Endothelial cell of umbilical vein (primary cell): Measurements from ENCODE around the gene CCDC180. TPM values are rescaled to one million over a fixed set of nuclear protein-coding genes. Genes with fewer than 3 reads are reported as not detected.

ENCODE experiments used
- BruUV-seq: library from RNA; stranded (reverse); fragments of 400-500 nt; replicated peaks from 2 replicates; lab custom pipeline; 2021; lab: Mats Ljungman, UMichigan
- CTCF ChIA-PET: fragments of 300-600, 350-600 bp; sonication (Branson Sonifier 250); formaldehyde crosslinking; loops from one replicate; lab custom pipeline; 2021; ENCODE audit warnings: antibody characterized with exemption, inconsistent platforms; lab: Charles Lee
- POLR2A ChIA-PET: fragments of 300-600, 350-600 bp; sonication (Branson Sonifier 250); formaldehyde crosslinking; loops from one replicate; lab custom pipeline; 2021; ENCODE audit warnings: antibody characterized with exemption, inconsistent platforms; lab: Charles Lee
- DNase-seq: peaks from one replicate; pipeline ENCODE4 v3.0.0-alpha.2; 2011; ENCODE audit warnings: low read depth, low spot score
- FAIRE-seq: peaks from 2 replicates; lab custom pipeline; 2011; peaks lifted over from hg19 to GRCh38; lab: Jason Lieb, UNC
- H2AFZ ChIP-seq: 2 replicates; pipeline ENCODE4 v1.6.0; 2012; ENCODE audit warnings: low read depth, low read length, control low read depth, inconsistent platforms
- H3K27ac ChIP-seq: 2 replicates; pipeline ENCODE4 v1.5.1; 2011; ENCODE audit warnings: low read depth, mild to moderate bottlenecking, control low read depth, low read length, moderate library complexity; ENCODE audit not compliant: insufficient read depth
- H3K27me3 ChIP-seq, 2 experiments: 2 replicates each; pipeline versions ENCODE4 v1.6.0 to v1.6.1; 2011; ENCODE audit warnings: low read length in 2 of 2, mixed read lengths in 1 of 2; ENCODE audit not compliant: control insufficient read depth in 2 of 2, insufficient read depth in 2 of 2
- H3K36me3 ChIP-seq, 2 experiments: 2 replicates in 1 of 2; 3 replicates in 1 of 2; pipeline ENCODE4 v1.5.1; 2011; ENCODE audit warnings: low read length in 2 of 2, mild to moderate bottlenecking in 1 of 2, moderate library complexity in 1 of 2; ENCODE audit not compliant: control insufficient read depth in 2 of 2, insufficient read depth in 2 of 2; ENCODE audit errors: extremely low read depth in 1 of 2
- H3K4me1 ChIP-seq: 3 replicates; pipeline ENCODE4 v1.5.1; 2011; ENCODE audit warnings: mild to moderate bottlenecking, low read length; ENCODE audit not compliant: control insufficient read depth, insufficient read depth; ENCODE audit errors: extremely low read depth
- H3K4me2 ChIP-seq: 2 replicates; pipeline ENCODE4 v1.6.1; 2011; ENCODE audit warnings: low read length, control low read depth, mixed read lengths; ENCODE audit not compliant: insufficient read depth
- H3K4me3 ChIP-seq, 3 experiments: fragments of 200-600 bp in 1 of 3; sonication (generic), shearing (Covaris generic) in 1 of 3; replicated peaks in 1 of 3; 2 replicates each; pipeline ENCODE4 v1.5.1; 2011 to 2016; ENCODE audit warnings: control low read depth in 3 of 3, low read length in 3 of 3, mild to moderate bottlenecking in 2 of 3, inconsistent platforms in 1 of 3, low read depth in 1 of 3, moderate library complexity in 1 of 3; ENCODE audit not compliant: insufficient read depth in 1 of 3
- H3K79me2 ChIP-seq: 2 replicates; pipeline ENCODE4 v1.6.0; 2012; ENCODE audit warnings: low read length, inconsistent platforms; ENCODE audit not compliant: control insufficient read depth, insufficient read depth
- H3K9ac ChIP-seq: replicated peaks from 2 replicates; pipeline ENCODE3; 2011; ENCODE audit warnings: low read length, control low read depth; ENCODE audit not compliant: insufficient read depth; ENCODE audit errors: extremely low read depth
- H3K9me1 ChIP-seq: replicated peaks from 3 replicates; pipeline ENCODE4 v1.6.0; 2011; ENCODE audit warnings: mild to moderate bottlenecking, low read length; ENCODE audit not compliant: control insufficient read depth, insufficient read depth; ENCODE audit errors: extremely low read depth
- H3K9me3 ChIP-seq: replicated peaks from 2 replicates; pipeline ENCODE4 v1.5.1; 2012; ENCODE audit warnings: low read length, inconsistent platforms; ENCODE audit not compliant: control insufficient read depth, insufficient read depth
- H4K20me1 ChIP-seq: replicated peaks from 2 replicates; pipeline ENCODE3; 2011; ENCODE audit warnings: mild to moderate bottlenecking, low read length; ENCODE audit not compliant: control insufficient read depth, insufficient read depth; ENCODE audit errors: extremely low read depth
- CTCF ChIP-seq, 2 donors: IDR thresholded peaks; 1 replicate in 1 of 2; 2 replicates in 1 of 2; pipeline ENCODE4 v1.5.1; 2011; ENCODE audit warnings: low read length in 2 of 2, mild to moderate bottlenecking in 2 of 2, moderate library complexity in 2 of 2, control low read depth in 1 of 2, inconsistent platforms in 1 of 2, low read depth in 1 of 2; ENCODE audit not compliant: insufficient read depth in 1 of 2; ENCODE audit errors: extremely low read depth in 1 of 2
- EZH2 ChIP-seq: IDR thresholded peaks from 2 replicates; pipeline ENCODE4 v1.6.1; 2012; ENCODE audit warnings: borderline replicate concordance, low read depth, mild to moderate bottlenecking, moderate library complexity, low read length, inconsistent platforms; ENCODE audit not compliant: severe bottlenecking
- FOS ChIP-seq: IDR thresholded peaks from 2 replicates; pipeline ENCODE4 v1.6.1; 2011; ENCODE audit warnings: mild to moderate bottlenecking, low read length, moderate library complexity, borderline replicate concordance; ENCODE audit not compliant: insufficient read depth
- GATA2 ChIP-seq: IDR thresholded peaks from 2 replicates; pipeline ENCODE4 v1.7.0; 2011; ENCODE audit warnings: low read depth, mild to moderate bottlenecking, moderate library complexity, mixed read lengths, low read length; ENCODE audit not compliant: insufficient read length, insufficient read depth
- JUN ChIP-seq: IDR thresholded peaks from 2 replicates; pipeline ENCODE4 v1.6.1; 2011; ENCODE audit warnings: borderline replicate concordance, low read depth; ENCODE audit not compliant: insufficient read length, insufficient read depth
- MAX ChIP-seq: IDR thresholded peaks from 2 replicates; pipeline ENCODE4 v1.6.1; 2011; ENCODE audit not compliant: insufficient read depth, insufficient read length
- MYC ChIP-seq: IDR thresholded peaks from one replicate; pipeline ENCODE4 v1.6.1; 2011; ENCODE audit warnings: mild to moderate bottlenecking, low read depth, low read length
- POLR2A ChIP-seq: IDR thresholded peaks from 2 replicates; pipeline ENCODE4 v1.6.1; 2012; ENCODE audit warnings: low read depth, mild to moderate bottlenecking, control low read depth, low read length
- POLR2AphosphoS5 ChIP-seq: IDR thresholded peaks from 2 replicates; pipeline ENCODE4 v1.6.1; 2012; ENCODE audit warnings: low read depth, mild to moderate bottlenecking, control low read depth, low read length, moderate library complexity; ENCODE audit not compliant: insufficient read depth
- dilution Hi-C: fragments of 300-500 bp; cut with MboI; formaldehyde crosslinking; loops from one replicate; pipeline ENCODE4 v1.15.0; 2019; ENCODE audit warnings: low sequenced_read_pairs; ENCODE audit not compliant: extremely low pct_ligation_motif_present
- intact Hi-C: fragments of 100-400 bp; cut with micrococcal nuclease; formaldehyde crosslinking; loops from one replicate; pipeline ENCODE4 v1.10.0; 2022
- polyA plus RNA-seq, 4 experiments: library from polyadenylated mRNA; depleted of rRNA in 3 of 4; stranded (reverse) in 3 of 4; unstranded in 1 of 4; fragments of >200 nt; gene quantifications; 2 replicates each; pipeline versions ENCODE4 v1.2.1 to v1.2.3, GENCODE V29; 2011 to 2012; ENCODE audit warnings: missing spikeins in 1 of 4
- total RNA-seq: library from RNA; stranded (reverse); gene quantifications from 2 replicates; pipeline ENCODE4 v1.2.3, GENCODE V29; 2021

Gene CCDC180
- total and polyA plus RNA-seq, 2 donors (not counting 3 experiments of a cell fraction or from before 2014, with no cell fraction given), result 0.30 to 2.5 TPM

GRCh38 chr9:97313243-97313642 lies 5.8 kb downstream of the CCDC180 start:
- Histone ChIP-seq H3K4me2 (no peak overlapping the region), H3K27me3 (peaks cover 2 to 3% of the 10 kb centered on the region in 2 experiments), H3K36me3 (no peaks in the 10 kb centered on the region), H3K9ac (no peak overlapping the region), H3K9me3 (no peaks in the 10 kb centered on the region), H3K79me2 (no peaks in the 10 kb centered on the region), H2AFZ (no peak overlapping the region), H4K20me1 (no peaks in the 10 kb centered on the region), H3K4me1 (no peaks in the 10 kb centered on the region), H3K4me3 (no peak overlapping the region), H3K9me1 (no peaks in the 10 kb centered on the region), H3K27ac (no peak overlapping the region)
- no TSS peak for BruUV-seq
- CTCF ChIA-PET, result no interaction called here
- POLR2A ChIA-PET, result no interaction called here
- DNase-seq (no peak), FAIRE-seq (no peak)
- dilution Hi-C loops, result no loop called here
- intact Hi-C loops, result no loop called here
- TF ChIP-seq CTCF (IDR thresholded peaks at IDR 0.05; ENCODE audit: extremely low read depth in 1 of 2, insufficient read depth in 1 of 2, low read depth in 1 of 2, low read length in 2 of 2), result no peak

DNA sequence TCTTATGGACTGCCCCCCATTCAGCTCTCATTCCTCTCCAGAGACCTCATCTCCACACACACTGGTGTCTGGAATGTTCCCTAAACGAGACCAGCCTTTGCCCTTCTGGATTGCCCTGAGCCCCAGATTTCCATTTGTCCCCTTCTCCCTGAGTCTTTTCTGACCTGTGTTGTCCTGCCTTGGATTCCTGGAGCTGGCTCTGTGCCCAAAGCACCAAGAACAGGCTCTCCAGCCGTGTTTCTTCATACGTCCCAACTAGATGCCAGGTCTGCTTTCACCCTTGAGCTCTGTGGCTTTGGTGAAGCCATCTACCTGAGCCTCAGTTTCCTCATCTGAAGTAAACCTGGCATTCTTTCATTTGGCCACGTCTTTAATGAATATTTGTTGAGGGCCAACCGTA lies 6.3 kb downstream of the CCDC180 start:
- Histone ChIP-seq H3K27ac (no peak overlapping the region), H3K9me1 (no peaks in the 10 kb centered on the region), H3K4me1 (no peaks in the 10 kb centered on the region), H3K79me2 (no peaks in the 10 kb centered on the region), H2AFZ (no peak overlapping the region), H3K36me3 (no peaks in the 10 kb centered on the region), H3K4me2 (no peak overlapping the region), H3K27me3 (no peaks in the 10 kb centered on the region), H3K9me3 (no peaks in the 10 kb centered on the region), H4K20me1 (no peaks in the 10 kb centered on the region), H3K4me3 (no peak overlapping the region), H3K9ac (no peak overlapping the region)
- DNase-seq (no peak), FAIRE-seq (no peak)
- ChIA-PET CTCF (interaction anchor here (0.6 kb wide), 1 partner anchor 20 kb away, joined by 3 read pairs; no protein-coding TSS in a partner anchor), POLR2A (no interaction called here)
- intact Hi-C loops (no loop called here), dilution Hi-C loops (no loop called here)
- BruUV-seq, result no TSS peak
- no peak for TF ChIP-seq MYC
- no peak for TF ChIP-seq CTCF (IDR thresholded peaks at IDR 0.05; ENCODE audit: extremely low read depth in 1 of 2, insufficient read depth in 1 of 2, low read depth in 1 of 2, low read length in 2 of 2)
- no peak for TF ChIP-seq EZH2
- no peak for TF ChIP-seq POLR2AphosphoS5
- no peak for TF ChIP-seq POLR2A
- TF ChIP-seq FOS, result no peak
- TF ChIP-seq JUN, result no peak
- no peak for TF ChIP-seq MAX
- TF ChIP-seq GATA2, result no peak
